H9 (cell line): ENCODE data around the gene MZF1. TPM values are rescaled to one million over a fixed set of nuclear protein-coding genes. Genes with fewer than 3 reads are reported as not detected.

ENCODE experiments used
- DNase-seq: peaks from one replicate; pipeline ENCODE4 v3.0.0-alpha.2; 2017
- H2AFZ ChIP-seq: one replicate; pipeline ENCODE4 v1.6.1; 2013; ENCODE audit warnings: mild to moderate bottlenecking, low read length, control low read depth, moderate library complexity
- H2AK5ac ChIP-seq: 2 replicates; pipeline ENCODE4 v1.6.1; 2013; ENCODE audit warnings: low read length, control low read depth, mixed read lengths; ENCODE audit not compliant: insufficient read length
- H2BK120ac ChIP-seq: one replicate; pipeline ENCODE4 v1.6.1; 2013; ENCODE audit warnings: low read depth, mild to moderate bottlenecking, low read length, control low read depth, inconsistent platforms; ENCODE audit not compliant: poor library complexity, severe bottlenecking
- H2BK12ac ChIP-seq: 2 replicates; pipeline ENCODE4 v1.6.1; 2013; ENCODE audit warnings: low read length, control low read depth, mixed read lengths, low read depth; ENCODE audit not compliant: insufficient read length
- H2BK15ac ChIP-seq: 2 replicates; pipeline ENCODE4 v1.6.1; 2013; ENCODE audit warnings: low read depth, low read length, control low read depth
- H2BK20ac ChIP-seq: one replicate; pipeline ENCODE4 v1.6.1; 2013; ENCODE audit warnings: low read depth, mild to moderate bottlenecking, low read length, control low read depth, inconsistent platforms; ENCODE audit not compliant: poor library complexity, severe bottlenecking
- H2BK5ac ChIP-seq: 2 replicates; pipeline ENCODE4 v1.6.1; 2013; ENCODE audit warnings: low read length, control low read depth, mixed read lengths; ENCODE audit not compliant: insufficient read length
- H3K14ac ChIP-seq: 2 replicates; pipeline ENCODE4 v1.6.1; 2013; ENCODE audit warnings: low read length, control low read depth; ENCODE audit not compliant: insufficient read depth
- H3K18ac ChIP-seq: 2 replicates; pipeline ENCODE4 v1.6.1; 2013; ENCODE audit warnings: low read depth, mild to moderate bottlenecking, mixed read lengths, low read length, control low read depth; ENCODE audit not compliant: insufficient read length
- H3K23ac ChIP-seq: 2 replicates; pipeline ENCODE4 v1.6.1; 2013; ENCODE audit warnings: low read length, control low read depth, mixed read lengths, low read depth; ENCODE audit not compliant: insufficient read length
- H3K23me2 ChIP-seq: 2 replicates; pipeline ENCODE4 v1.6.1; 2013; ENCODE audit warnings: low read depth, mild to moderate bottlenecking, mixed read lengths, low read length, control low read depth; ENCODE audit not compliant: insufficient read length, poor library complexity, severe bottlenecking
- H3K27ac ChIP-seq: 2 replicates; pipeline ENCODE4 v1.5.1; 2013; ENCODE audit warnings: low read length, control low read depth, mixed read lengths, low read depth; ENCODE audit not compliant: insufficient read length
- H3K27me3 ChIP-seq: 2 replicates; pipeline ENCODE4 v1.6.1; 2013; ENCODE audit warnings: low read length, control low read depth, inconsistent platforms; ENCODE audit not compliant: insufficient read depth
- H3K4ac ChIP-seq: 2 replicates; pipeline ENCODE4 v1.6.1; 2013; ENCODE audit warnings: low read depth, mild to moderate bottlenecking, control low read depth, inconsistent platforms, low read length, moderate library complexity
- H3K4me1 ChIP-seq: 2 replicates; pipeline ENCODE4 v1.6.1; 2013; ENCODE audit warnings: low read length, control low read depth, inconsistent platforms; ENCODE audit not compliant: insufficient read depth
- H3K4me2 ChIP-seq: 2 replicates; pipeline ENCODE4 v1.6.1; 2013; ENCODE audit warnings: low read length, control low read depth, mixed read lengths; ENCODE audit not compliant: insufficient read length, insufficient read depth
- H3K56ac ChIP-seq: 2 replicates; pipeline ENCODE4 v1.6.1; 2013; ENCODE audit warnings: low read depth, mild to moderate bottlenecking, mixed read lengths, low read length, control low read depth; ENCODE audit not compliant: insufficient read length
- H3K79me1 ChIP-seq: 2 replicates; pipeline ENCODE4 v1.6.1; 2013; ENCODE audit warnings: low read depth, mild to moderate bottlenecking, moderate library complexity, low read length, control low read depth, inconsistent platforms; ENCODE audit not compliant: insufficient read depth, poor library complexity, severe bottlenecking
- H3K79me2 ChIP-seq: 2 replicates; pipeline ENCODE4 v1.6.1; 2013; ENCODE audit warnings: low read length, control low read depth, inconsistent platforms; ENCODE audit not compliant: insufficient read depth
- H3K9ac ChIP-seq: 2 replicates; pipeline ENCODE4 v1.6.1; 2013; ENCODE audit warnings: low read length, control low read depth, mixed read lengths; ENCODE audit not compliant: insufficient read length; ENCODE audit errors: extremely low read depth
- H3K9me3 ChIP-seq: one replicate; pipeline ENCODE4 v1.6.1; 2013; ENCODE audit warnings: low read depth, low read length, inconsistent platforms; ENCODE audit not compliant: control insufficient read depth
- H3T11ph ChIP-seq: one replicate; pipeline ENCODE4 v1.6.1; 2013; ENCODE audit warnings: mild to moderate bottlenecking, low read length, control low read depth, inconsistent platforms
- H4K20me1 ChIP-seq: one replicate; pipeline ENCODE4 v1.6.1; 2013; ENCODE audit not compliant: control insufficient read depth, insufficient read length, insufficient read depth
- H4K5ac ChIP-seq: 2 replicates; pipeline ENCODE4 v1.6.1; 2013; ENCODE audit warnings: low read depth, mild to moderate bottlenecking, mixed read lengths, low read length, control low read depth; ENCODE audit not compliant: insufficient read length
- H4K8ac ChIP-seq: replicated peaks from 2 replicates; pipeline ENCODE4 v1.6.1; 2013; ENCODE audit warnings: low read length, control low read depth, mixed read lengths, low read depth; ENCODE audit not compliant: insufficient read length
- H4K91ac ChIP-seq: 2 replicates; pipeline ENCODE4 v1.6.1; 2013; ENCODE audit warnings: low read depth, mild to moderate bottlenecking, moderate library complexity, mixed read lengths, low read length, control low read depth; ENCODE audit not compliant: insufficient read length
- H3K27ac Mint-ChIP-seq, 3 experiments: 2 replicates in 2 of 3; 3 replicates in 1 of 3; pipeline ENCODE4 v1.8.0; 2020 to 2021; ENCODE audit warnings: mixed read lengths in 3 of 3, mild to moderate bottlenecking in 1 of 3, moderate library complexity in 1 of 3
- H3K27me3 Mint-ChIP-seq: 2 replicates; pipeline ENCODE4 v1.8.0; 2021; ENCODE audit warnings: low read depth, mild to moderate bottlenecking, moderate library complexity, mixed read lengths
- H3K36me3 Mint-ChIP-seq, 3 experiments: 2 replicates in 2 of 3; 3 replicates in 1 of 3; pipeline ENCODE4 v1.8.0; 2020 to 2021; ENCODE audit warnings: low read depth in 3 of 3, mixed read lengths in 3 of 3; ENCODE audit not compliant: insufficient read depth in 1 of 3
- H3K4me1 Mint-ChIP-seq, 2 experiments: 2 replicates each; pipeline ENCODE4 v1.8.0; 2020; ENCODE audit warnings: mixed read lengths in 2 of 2
- H3K4me3 Mint-ChIP-seq, 2 experiments: 2 replicates in 1 of 2; 3 replicates in 1 of 2; pipeline ENCODE4 v1.8.0; 2020 to 2021; ENCODE audit warnings: mild to moderate bottlenecking in 2 of 2, mixed read lengths in 2 of 2, moderate library complexity in 1 of 2
- H3K9me3 Mint-ChIP-seq, 2 experiments: 2 replicates in 1 of 2; 3 replicates in 1 of 2; pipeline ENCODE4 v1.8.0; 2020; ENCODE audit warnings: mild to moderate bottlenecking in 2 of 2, mixed read lengths in 2 of 2, moderate library complexity in 1 of 2
- CTCF ChIP-seq: fragments of 200-600 bp; sonication (generic); conservative IDR thresholded peaks from 3 replicates; pipeline ENCODE4 v1.8.0; 2021; ENCODE audit warnings: antibody characterized with exemption, mild to moderate bottlenecking
- WGBS: extraction: QIAGEN DNeasy Blood & Tissue Kit; methylation state at CpG from one replicate; pipeline ENCODE4 v1.1.7; 2013; ENCODE audit warnings: missing lambda C conversion rate, low lambda C conversion rate, mixed read lengths; ENCODE audit not compliant: insufficient read length; ENCODE audit errors: extremely low coverage; 5-methylcytosine and 5-hydroxymethylcytosine counted together
- total RNA-seq: library from RNA; stranded (reverse); gene quantifications from 2 replicates; pipeline ENCODE4 v1.2.1, GENCODE V29; 2021

The MZF1 gene
- total RNA-seq, 1 experiment from 2014 or later: 23.6 TPM

- Mint-ChIP-seq H3K27ac (peak overlapping the region; percentile 92 to 99 (median 98); a peak in 6 of 7 replicates), H3K4me3 (peak overlapping the region; percentile 96 to 99), H3K9me3 (no peaks in the 10 kb centered on the region; a peak in 2 of 5 replicates), H3K36me3 (peaks cover 27 to 63% (median 47%) of the 10 kb centered on the region in 3 experiments; a peak in 6 of 7 replicates), H3K4me1 (peaks cover 26 to 45% of the 10 kb centered on the region in 2 experiments), H3K27me3 (peaks cover 1% of the 10 kb centered on the region; the same call in 1 of the 2 replicates)
- Histone ChIP-seq H2BK5ac (no peak overlapping the region), H3K4me2 (peak overlapping the region; percentile 89), H3K23ac (no peak overlapping the region), H3K79me1 (no peaks in the 10 kb centered on the region), H3K9me3 (no peaks in the 10 kb centered on the region), H3K4ac (no peak overlapping the region), H3K18ac (peak overlapping the region; percentile 8), H4K5ac (no peak overlapping the region), H2BK12ac (no peak overlapping the region), H3T11ph (no peak overlapping the region), H2BK120ac (no peak overlapping the region), H3K27ac (no peak overlapping the region), H2BK20ac (no peak overlapping the region), H3K9ac (peak overlapping the region; percentile 48), H4K20me1 (no peaks in the 10 kb centered on the region), H3K56ac (no peak overlapping the region), H3K14ac (no peak overlapping the region), H3K79me2 (peaks cover 8% of the 10 kb centered on the region; the same call in 1 of the 2 replicates), H3K23me2 (peaks cover 16% of the 10 kb centered on the region), H2AK5ac (no peak overlapping the region), H3K27me3 (no peaks in the 10 kb centered on the region), H2BK15ac (no peak overlapping the region), H2AFZ (no peak overlapping the region), H4K91ac (no peak overlapping the region), H3K4me1 (no peaks in the 10 kb centered on the region), H4K8ac (no peak overlapping the region)
- WGBS: no CpG with 5 or more reads among the region's 4 CpGs
- TF ChIP-seq CTCF: no peak
- DNase-seq: no peak
Measured at GRCh38 chr19:58555369-58555885, 17.7 kb downstream of the MZF1 start.
